HepG2 (cell line): ENCODE data around the gene NUCB1. TPM values are rescaled to one million over a fixed set of nuclear protein-coding genes. Genes with fewer than 3 reads are reported as not detected.

Experiments
- CBX2 ChIP-seq, 2 experiments: fragments of 200-600 bp in 1 of 2; sonication (generic); formaldehyde crosslinking in 1 of 2; IDR thresholded peaks; 2 replicates each; pipeline versions ENCODE4 v1.7.0 to v1.8.1; 2018 to 2022; ENCODE audit warnings: low read depth in 2 of 2, low read length in 1 of 2, mild to moderate bottlenecking in 1 of 2, missing genetic modification reagents in 1 of 2
- CHD4 ChIP-seq: fragments of 200-600 bp; sonication (generic); IDR thresholded peaks from 2 replicates; pipeline ENCODE4 v1.7.0; 2017; ENCODE audit warnings: mild to moderate bottlenecking, low read length, borderline replicate concordance
- GFI1 ChIP-seq: sonication (generic); formaldehyde crosslinking; IDR thresholded peaks from 2 replicates; pipeline ENCODE4 v1.5.0; 2020; ENCODE audit warnings: missing genetic modification reagents, mild to moderate bottlenecking, borderline replicate concordance
- GMEB2 ChIP-seq: IDR thresholded peaks from 2 replicates; pipeline ENCODE4 v1.6.1; 2016; ENCODE audit warnings: missing biosample characterization, missing genetic modification reagents, low read depth
- GPBP1L1 ChIP-seq: sonication (generic); formaldehyde crosslinking; IDR thresholded peaks from 2 replicates; pipeline ENCODE4 v1.5.0; 2020; ENCODE audit warnings: mild to moderate bottlenecking, missing genetic modification reagents
- MAF1 ChIP-seq: sonication (generic); formaldehyde crosslinking; IDR thresholded peaks from 2 replicates; pipeline ENCODE4 v1.5.0; 2020; ENCODE audit warnings: missing genetic modification reagents, borderline replicate concordance
- MYNN ChIP-seq: sonication (generic); formaldehyde crosslinking; IDR thresholded peaks from 2 replicates; pipeline ENCODE4 v1.4.0; 2020; ENCODE audit warnings: mild to moderate bottlenecking, low read depth, missing genetic modification reagents
- MZF1 ChIP-seq: sonication (generic); formaldehyde crosslinking; IDR thresholded peaks from 2 replicates; pipeline ENCODE4 v1.8.1; 2023; ENCODE audit warnings: mild to moderate bottlenecking, missing genetic modification reagents, borderline replicate concordance
- NCOA1 ChIP-seq: sonication (generic); formaldehyde crosslinking; IDR thresholded peaks from 2 replicates; pipeline ENCODE4 v1.9.0; 2021; ENCODE audit warnings: missing genetic modification reagents
- NFIB ChIP-seq: sonication (generic); formaldehyde crosslinking; IDR thresholded peaks from 2 replicates; pipeline ENCODE4 v1.9.0; 2021; ENCODE audit warnings: missing genetic modification reagents, mild to moderate bottlenecking, borderline replicate concordance
- NR2C2 ChIP-seq: sonication (generic); formaldehyde crosslinking; IDR thresholded peaks from 2 replicates; pipeline ENCODE4 v1.4.0; 2020; ENCODE audit warnings: missing genetic modification reagents, mild to moderate bottlenecking, moderate library complexity, borderline replicate concordance
- RBFOX2 ChIP-seq: fragments of 200-400 bp; formaldehyde crosslinking; IDR thresholded peaks from 2 replicates; pipeline ENCODE4 v1.6.1; 2017; ENCODE audit warnings: low read depth, mild to moderate bottlenecking, low read length
- SP1 ChIP-seq, 2 experiments: fragments of 450-650 bp in 1 of 2; sonication (generic) in 1 of 2; formaldehyde crosslinking in 1 of 2; IDR thresholded peaks; 2 replicates each; pipeline versions ENCODE4 v1.4.0 to v1.6.1; 2016 to 2020; ENCODE audit warnings: missing genetic modification reagents in 1 of 2
- SP2 ChIP-seq: sonication (generic); formaldehyde crosslinking; IDR thresholded peaks from 2 replicates; pipeline ENCODE4 v1.5.1; 2020; ENCODE audit warnings: mild to moderate bottlenecking, missing genetic modification reagents
- SYNCRIP ChIP-seq: fragments of 200-400 bp; formaldehyde crosslinking; IDR thresholded peaks from 2 replicates; pipeline ENCODE4 v1.6.1; 2018; ENCODE audit warnings: mild to moderate bottlenecking, low read depth, low read length; ENCODE audit not compliant: insufficient read depth
- TFE3 ChIP-seq: IDR thresholded peaks from 2 replicates; pipeline ENCODE4 v1.6.1; 2016
- YEATS4 ChIP-seq: sonication (generic); formaldehyde crosslinking; IDR thresholded peaks from 2 replicates; pipeline ENCODE4 v1.4.0; 2020; ENCODE audit warnings: missing genetic modification reagents, borderline replicate concordance
- ZMYM2 ChIP-seq: sonication (generic); formaldehyde crosslinking; IDR thresholded peaks from 2 replicates; pipeline ENCODE4 v1.8.0; 2022; ENCODE audit warnings: mild to moderate bottlenecking, missing genetic modification reagents
- ZNF251 ChIP-seq: sonication (generic); formaldehyde crosslinking; IDR thresholded peaks from 2 replicates; pipeline ENCODE4 v1.9.0; 2021; ENCODE audit warnings: mild to moderate bottlenecking, missing genetic modification reagents
- ZNF292 ChIP-seq: sonication (generic); formaldehyde crosslinking; IDR thresholded peaks from 2 replicates; pipeline ENCODE4 v1.8.1; 2022; ENCODE audit warnings: mild to moderate bottlenecking, low read depth, missing genetic modification reagents, borderline replicate concordance
- ZNF451 ChIP-seq: sonication (generic); formaldehyde crosslinking; IDR thresholded peaks from 2 replicates; pipeline ENCODE4 v1.5.0; 2020; ENCODE audit warnings: mild to moderate bottlenecking, missing genetic modification reagents
- ZNF615 ChIP-seq: sonication (generic); formaldehyde crosslinking; IDR thresholded peaks from 2 replicates; pipeline ENCODE4 v1.5.0; 2020; ENCODE audit warnings: mild to moderate bottlenecking, missing genetic modification reagents, borderline replicate concordance
- ZNF678 ChIP-seq: sonication (generic); formaldehyde crosslinking; IDR thresholded peaks from 2 replicates; pipeline ENCODE4 v1.4.0; 2020; ENCODE audit warnings: mild to moderate bottlenecking, missing genetic modification reagents
- polyA plus RNA-seq, 8 experiments: library from polyadenylated mRNA; depleted of rRNA in 3 of 8; stranded (reverse) in 7 of 8; unstranded in 1 of 8; fragments of >200 nt; fragmentation: Illumina TruSeq in 4 of 8; extraction: Trizol in 4 of 8; gene quantifications; 2 replicates each; pipeline versions ENCODE4 v1.2.1 to v1.2.3, GENCODE V29; 2011 to 2016; ENCODE audit warnings: low read depth in 4 of 8, missing spikeins in 1 of 8, mixed read lengths in 1 of 8; ENCODE audit not compliant: insufficient read depth in 1 of 8
- total RNA-seq, 5 experiments: library from RNA; depleted of rRNA; stranded (reverse); fragments of >200 nt; fragmentation: Illumina TruSeq; extraction: Trizol; gene quantifications; 2 replicates each; pipeline ENCODE4 v1.2.3, GENCODE V29; 2016; ENCODE audit warnings: low read depth in 1 of 5

NUCB1 gene
- total and polyA plus RNA-seq, 2 of the 13 experiments (the other 11 are each of a cell fraction or from before 2014, with no cell fraction given), result 82.3 to 106 TPM

- TF ChIP-seq GFI1 (CRISPR knock-in tag) (0 out of 2 replicates have a peak, but pooled peaks have one; percentile 52), MZF1 (CRISPR knock-in tag) (peak; percentile 69; the same call in 1 of the 2 replicates), MYNN (CRISPR knock-in tag) (no peak), ZNF451 (CRISPR knock-in tag) (no peak), SP2 (CRISPR knock-in tag) (peak; percentile 91), GPBP1L1 (no peak), SP1 (IDR thresholded peaks at IDR 0.05) (no peak), SP1 (CRISPR knock-in tag; IDR thresholded peaks at IDR 0.05) (peak; percentile 86), GMEB2 (CRISPR knock-in tag) (no peak), NFIB (0 out of 2 replicates have a peak, but pooled peaks have one; percentile 64), TFE3 (CRISPR knock-in tag) (peak; percentile 97), ZNF251 (CRISPR knock-in tag) (0 out of 2 replicates have a peak, but pooled peaks have one; percentile 41), RBFOX2 (peak; percentile 99), NR2C2 (peak; percentile 60; the same call in 1 of the 2 replicates), SYNCRIP (no peak), MAF1 (CRISPR knock-in tag) (peak; percentile 96), ZNF615 (CRISPR knock-in tag) (peak; percentile 31), ZMYM2 (CRISPR knock-in tag) (0 out of 2 replicates have a peak, but pooled peaks have one; percentile 39), CHD4 (no peak), ZNF292 (CRISPR knock-in tag) (no peak), ZNF678 (CRISPR knock-in tag) (peak; percentile 68; the same call in 1 of the 2 replicates), NCOA1 (CRISPR knock-in tag) (0 out of 2 replicates have a peak, but pooled peaks have one; percentile 45), CBX2 (IDR thresholded peaks at IDR 0.05; ENCODE audit: low read depth, low read length) (no peak), CBX2 (CRISPR knock-in tag; IDR thresholded peaks at IDR 0.05; ENCODE audit: low read depth) (no peak), YEATS4 (peak; percentile 71; the same call in 1 of the 2 replicates)
Measured at GRCh38 chr19:48965040-48965805, 65.1 kb downstream of the NUCB1 start, which contains the start of gene FTL (continued).
